ENCODE results near the gene CDH13.

The CDH13 gene

GRCh38 chr16:83397601-83398291 lies 771.0 kb downstream of the CDH13 start:
- no peak for FAIRE-seq

GRCh38 chr16:83400234-83400633 lies 773.5 kb downstream of the CDH13 start:
- FAIRE-seq, result no peak

DNA sequence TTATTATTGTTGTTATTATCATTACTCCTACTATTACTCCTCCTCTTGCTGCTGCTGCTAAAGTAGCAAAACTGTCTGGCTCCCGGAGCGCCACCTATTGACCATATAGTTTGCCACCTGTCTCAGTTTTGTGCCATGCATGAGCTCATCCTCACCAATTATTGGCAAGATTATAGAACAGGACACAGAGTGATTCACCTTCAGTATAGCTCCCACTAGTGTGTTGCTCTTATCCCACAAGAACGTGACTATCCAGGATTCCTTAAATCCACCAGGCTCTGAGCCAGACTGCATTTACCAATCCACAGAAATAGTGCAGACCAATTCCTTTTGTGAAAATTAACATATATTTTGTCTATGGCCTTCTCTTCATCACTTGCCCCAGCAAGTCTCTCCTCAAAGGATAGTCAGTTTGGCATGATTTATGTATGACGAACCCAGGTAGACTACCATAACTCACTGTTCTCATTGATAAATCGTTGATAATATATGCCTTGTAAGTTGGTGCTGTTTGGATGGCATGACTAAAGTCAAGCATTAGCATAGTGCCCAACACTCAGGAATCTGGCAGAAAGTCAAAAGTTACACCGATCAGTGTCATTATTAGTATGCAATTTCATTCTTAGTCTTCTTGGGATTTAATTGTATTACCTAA lies 775.5 kb downstream of the CDH13 start:
- FAIRE-seq, result no peak

DNA sequence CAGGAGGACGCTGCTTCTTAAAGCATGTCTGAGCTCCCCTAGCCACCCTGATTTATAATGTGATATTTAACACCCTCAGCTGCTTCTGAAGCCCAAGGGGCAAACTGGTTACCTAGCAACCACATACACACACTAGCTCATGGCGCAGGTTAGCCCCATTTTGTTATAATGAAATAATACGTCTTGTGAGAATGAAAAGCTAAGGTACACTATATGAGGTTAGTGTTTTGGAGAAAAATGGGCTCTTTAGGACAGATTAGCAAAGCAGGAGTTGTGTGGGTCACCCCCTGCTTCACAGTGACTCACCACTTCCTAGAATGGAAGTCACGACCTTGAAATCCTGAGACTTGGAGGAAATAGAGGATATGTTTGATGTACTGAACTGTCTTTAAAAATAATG lies 776.2 kb downstream of the CDH13 start:
- FAIRE-seq, result no peak

DNA sequence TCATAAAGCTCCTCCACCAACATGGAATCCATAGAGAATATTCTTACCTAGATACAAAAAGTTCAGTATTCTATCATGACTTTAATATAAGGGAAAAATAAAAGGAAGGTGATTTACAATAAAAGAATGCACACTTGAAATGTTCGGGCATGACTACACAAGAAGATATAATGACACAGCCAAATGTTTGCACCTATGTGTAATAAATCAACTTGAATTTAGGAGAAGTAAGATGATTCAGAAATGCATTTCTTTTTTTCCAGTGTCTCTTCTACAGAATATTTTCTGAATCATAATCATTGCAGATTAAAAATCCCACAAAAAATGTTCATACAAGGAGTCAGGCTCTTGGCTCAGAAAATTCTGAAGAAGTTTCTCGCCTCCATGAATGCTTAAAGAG lies 777.0 kb downstream of the CDH13 start:
- FAIRE-seq, result no peak

- no peak for FAIRE-seq
Measured at GRCh38 chr16:83404261-83404660, 777.5 kb downstream of the CDH13 start.

DNA sequence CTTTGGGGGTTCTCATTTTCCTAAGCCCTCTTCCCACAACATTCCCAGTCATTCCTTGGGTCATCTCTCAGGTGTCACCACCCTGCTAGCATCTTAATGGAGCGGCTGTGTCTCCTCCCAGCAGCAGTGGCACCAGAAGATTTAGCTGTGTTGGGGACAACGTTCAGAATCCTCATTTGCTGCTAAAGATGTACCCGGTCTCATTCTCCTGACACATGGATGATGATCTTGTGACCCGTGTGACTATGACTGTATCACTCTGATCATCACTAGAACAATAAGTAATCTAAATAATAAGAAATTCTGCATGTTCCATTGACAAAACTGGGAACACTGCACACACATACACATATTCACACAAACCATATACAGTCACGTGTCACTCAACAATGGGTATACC lies 781.2 kb downstream of the CDH13 start:
- FAIRE-seq, result no peak

DNA sequence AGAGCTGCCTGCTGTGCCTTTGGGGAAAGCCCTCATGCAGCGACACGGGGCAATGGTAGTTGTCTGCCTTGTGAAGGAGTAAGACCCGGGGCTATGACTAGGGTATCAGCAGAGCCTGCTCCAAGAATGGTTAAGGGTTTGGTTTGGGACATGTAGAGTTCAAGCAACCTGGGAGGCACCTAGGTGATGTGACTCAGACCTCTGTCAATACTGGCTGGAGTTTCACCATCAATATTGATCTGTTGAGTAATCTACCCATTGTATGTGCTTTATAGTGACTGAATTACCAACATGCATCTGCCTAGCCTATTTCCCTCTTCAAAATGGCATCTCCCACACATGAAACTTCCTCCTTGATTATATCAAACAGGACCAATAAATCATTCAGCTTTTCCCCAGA lies 782.6 kb downstream of the CDH13 start:
- no peak for FAIRE-seq

GRCh38 chr16:83418565-83418964 lies 791.8 kb downstream of the CDH13 start:
- no peak for FAIRE-seq

GRCh38 chr16:83420206-83420760 lies 793.5 kb downstream of the CDH13 start:
- FAIRE-seq, result no peak

- no peak for FAIRE-seq
Measured at GRCh38 chr16:83433201-83433600, 806.4 kb downstream of the CDH13 start.

DNA sequence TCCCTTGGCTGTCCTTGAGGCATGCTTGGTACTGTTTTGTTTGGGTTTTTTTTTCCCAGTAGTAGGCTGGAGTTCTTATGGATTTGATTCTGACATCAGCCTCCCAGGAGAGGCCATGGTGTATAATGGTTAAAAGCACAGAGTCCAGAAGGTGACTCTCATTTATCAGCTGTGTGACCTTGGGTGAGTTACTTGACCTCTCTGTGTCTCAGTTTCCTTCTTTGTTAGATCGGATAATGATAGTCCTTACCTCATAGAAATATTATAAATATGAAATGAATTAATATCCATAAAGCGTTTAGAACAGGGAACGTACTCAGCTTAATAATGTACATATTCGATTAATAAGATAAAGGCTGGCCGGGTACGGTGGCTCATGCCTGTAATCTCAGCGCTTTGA lies 810.3 kb downstream of the CDH13 start:
- FAIRE-seq, result no peak

DNA sequence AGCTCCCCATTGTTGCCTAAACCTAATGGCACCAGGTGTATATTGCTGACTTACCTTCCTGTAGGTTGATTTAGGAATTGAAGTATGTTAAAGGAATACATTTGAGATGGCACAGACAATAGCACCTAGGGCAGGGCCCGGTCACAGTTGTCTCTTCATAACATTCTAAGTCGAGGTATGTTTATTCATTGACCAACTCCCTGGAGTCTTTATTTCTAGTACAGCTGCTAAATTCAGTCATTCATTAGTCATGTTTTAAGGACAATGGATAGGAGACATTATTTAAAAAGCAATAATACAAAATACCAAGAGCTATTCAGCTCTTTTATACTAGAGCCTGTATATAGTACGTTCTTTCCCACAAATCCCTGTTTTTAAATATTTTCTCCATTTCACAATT lies 811.6 kb downstream of the CDH13 start:
- FAIRE-seq, result no peak

GRCh38 chr16:83439412-83439811 lies 812.6 kb downstream of the CDH13 start:
- no peak for FAIRE-seq

DNA sequence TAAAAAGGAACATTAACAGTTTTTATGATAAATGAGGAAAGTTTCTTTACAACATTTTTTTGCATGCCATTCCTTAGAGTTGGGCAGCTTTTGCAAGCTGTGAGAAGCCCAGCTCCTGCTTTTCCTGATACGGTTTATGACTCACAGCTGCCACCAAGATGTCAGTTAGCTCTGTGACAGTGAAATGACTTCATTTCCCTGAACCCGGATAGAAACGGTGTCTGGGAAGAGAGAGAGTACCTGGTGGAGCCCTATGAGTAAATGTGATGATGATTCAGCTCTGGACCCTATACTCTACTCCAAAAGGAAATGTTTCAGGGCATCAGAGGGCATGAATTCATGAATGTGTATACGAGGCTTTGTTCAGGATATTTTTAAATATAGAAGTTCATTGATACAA lies 814.7 kb downstream of the CDH13 start:
- FAIRE-seq, result no peak

GRCh38 chr16:83443972-83444371 lies 817.2 kb downstream of the CDH13 start:
- FAIRE-seq, result no peak

GRCh38 chr16:83447560-83447959 lies 820.8 kb downstream of the CDH13 start:
- FAIRE-seq, result no peak

- FAIRE-seq, result no peak
Measured at GRCh38 chr16:83449861-83450260, 823.1 kb downstream of the CDH13 start.

DNA sequence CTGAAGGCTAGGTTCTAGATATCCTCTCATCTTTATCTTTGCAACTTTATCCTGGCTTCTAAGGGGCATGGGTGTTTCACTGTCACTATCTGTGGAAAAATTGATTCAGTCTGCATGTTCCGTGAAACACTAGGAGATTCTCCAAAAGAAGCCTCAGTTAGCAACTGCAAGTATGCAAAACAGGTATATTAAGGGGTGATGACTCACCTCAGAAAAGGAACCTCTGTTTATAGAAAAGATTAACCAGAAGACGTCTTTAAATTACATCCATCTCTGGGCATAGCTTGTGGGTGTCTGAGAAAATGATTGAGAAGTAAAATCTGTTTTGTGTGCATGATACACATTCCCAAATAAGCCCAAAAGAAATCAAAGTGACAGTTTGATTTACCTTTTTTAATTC lies 827.2 kb downstream of the CDH13 start:
- no peak for FAIRE-seq

DNA sequence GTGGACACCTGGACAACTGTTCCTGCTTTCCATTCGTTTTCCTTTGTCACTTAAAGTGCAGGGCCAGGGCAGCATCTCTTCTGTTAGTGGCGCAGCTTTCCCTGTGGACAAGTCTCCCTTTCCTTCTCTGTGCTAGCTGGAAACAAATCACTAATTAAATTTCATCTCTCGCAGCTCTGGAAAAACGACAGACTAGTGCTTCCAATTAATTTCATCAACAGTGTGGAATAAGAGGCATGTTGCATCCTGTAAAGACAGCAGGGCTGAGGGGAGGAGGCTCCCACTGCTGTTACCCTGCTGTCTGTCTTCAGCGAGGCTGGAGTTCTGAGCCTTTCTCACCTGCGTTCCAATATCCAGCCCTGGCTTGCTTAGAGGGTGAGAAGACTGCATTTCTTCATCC lies 828.9 kb downstream of the CDH13 start:
- no peak for FAIRE-seq

GRCh38 chr16:83456934-83457333 lies 830.2 kb downstream of the CDH13 start:
- no peak for FAIRE-seq

DNA sequence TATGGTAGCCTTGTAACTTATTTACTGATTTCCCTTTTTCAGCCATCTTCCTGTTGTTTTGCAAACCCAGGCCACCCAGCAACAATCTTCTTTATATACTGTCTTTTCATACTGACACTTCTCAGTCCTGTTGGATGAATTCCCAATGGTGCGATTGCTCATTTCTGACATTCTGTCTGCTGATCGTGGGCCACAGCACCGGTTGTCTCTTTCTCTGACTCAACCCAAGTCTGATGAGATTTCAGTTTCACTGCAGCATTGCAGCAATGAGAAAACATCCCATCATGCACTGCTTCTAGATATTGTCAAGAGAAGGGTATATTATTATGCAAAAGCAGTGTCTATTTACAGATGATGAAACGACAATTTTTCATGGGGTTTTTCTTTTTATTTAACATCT lies 831.8 kb downstream of the CDH13 start:
- FAIRE-seq, result no peak

DNA sequence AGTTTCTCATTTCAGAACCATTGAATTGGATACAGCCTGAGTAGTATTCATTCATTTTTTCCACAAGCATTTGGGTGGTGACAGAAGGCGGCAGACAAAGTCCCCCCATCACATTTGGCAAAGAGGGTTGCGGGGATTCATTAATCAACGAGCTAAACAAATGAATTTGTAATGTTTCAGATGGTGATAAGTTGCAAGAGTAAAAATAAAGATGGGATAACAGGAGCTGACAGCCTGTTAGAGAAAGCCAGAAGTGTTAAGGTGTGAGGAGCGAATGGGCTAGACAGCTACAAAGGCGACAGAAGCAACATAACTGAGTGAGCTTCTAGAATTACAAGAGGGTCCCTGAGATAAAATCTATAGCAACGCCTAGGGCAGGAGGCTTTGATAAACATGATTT lies 838.2 kb downstream of the CDH13 start:
- FAIRE-seq, result no peak

GRCh38 chr16:83470416-83470815 lies 843.6 kb downstream of the CDH13 start:
- FAIRE-seq, result no peak
